ENCODE measurements around the gene CYTH2. TPM values are rescaled to one million over a fixed set of nuclear protein-coding genes. Genes with fewer than 3 reads are reported as not detected.

The CYTH2 gene
- total and polyA plus RNA-seq, 7 donors = 21.8 to 45.2 (median 36.6) TPM

DNA sequence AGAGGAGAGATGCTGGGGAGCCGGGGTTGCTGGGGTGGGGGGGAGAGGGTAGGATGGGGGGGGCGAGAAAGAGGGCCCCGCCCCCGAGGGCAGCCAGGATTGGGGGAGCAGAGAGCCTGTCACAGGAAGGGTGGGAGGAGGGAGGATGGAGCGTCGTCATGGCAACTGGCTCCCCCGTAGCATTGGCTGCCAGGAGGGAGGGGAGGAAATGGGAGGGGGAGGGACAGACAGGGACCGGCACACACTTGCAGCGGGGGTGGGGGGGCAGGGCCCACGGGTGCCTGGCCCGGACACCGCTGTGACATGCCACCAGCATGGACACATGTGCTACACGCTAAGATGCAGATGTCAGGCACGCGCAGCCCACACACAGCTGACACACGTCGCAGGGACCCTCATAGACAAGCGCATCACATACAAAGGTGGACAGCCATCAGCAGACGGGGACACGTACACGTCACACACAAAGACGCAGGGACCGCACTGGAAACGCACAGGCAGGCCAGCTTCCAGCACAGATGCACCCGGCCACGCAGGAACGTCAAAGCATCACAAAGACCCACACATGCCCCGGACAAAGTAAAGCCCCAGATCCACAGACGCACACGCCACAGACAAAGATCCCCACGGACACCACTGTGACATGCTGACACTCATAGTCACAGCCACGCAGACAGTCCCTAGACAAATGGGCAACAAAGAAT lies 42.8 kb downstream of the CYTH2 start, which contains the start of gene LMTK3:
TSS of gene LMTK3 (minus strand) at position 36 of the 704 bp plus-strand sequence. CDS start 259 bp downstream, outside the sequence.
- H3K27me3 ChIP-seq (ENCODE audit: insufficient read depth in 3 of 3, low read length in 2 of 3) = peaks cover 0 to 28% (median 4%) of the 10 kb centered on the region in 3 donors
- DNase-seq (no peak), ATAC-seq (no peak)
- no peaks in the 10 kb centered on the region for H3K36me3 ChIP-seq (ENCODE audit: insufficient read depth in 1 of 2, low read depth in 1 of 2)
- H3K4me3 ChIP-seq = peak within 1 kb of the TSS; percentile 41
- H3K9me3 ChIP-seq = no peaks in the 10 kb centered on the region
- no peaks in the 10 kb centered on the region for H3K4me1 ChIP-seq
- 6 to 8% (median 6%) methylated on average over 25 to 32 of the region's 32 CpGs for WGBS, 3 donors
- no peak within 1 kb of the TSS for H3K27ac ChIP-seq
- TF ChIP-seq CTCF (IDR thresholded peaks at IDR 0.05) = no peak
- intact Hi-C loops (cut with DNase I) = loop anchor here in 1 of 2 donors (5.0 kb wide), 2 partner anchors 55 to 70 kb away; no protein-coding TSS in a partner anchor

- intact Hi-C loops (cut with DNase I) = loop anchor here in 1 of 2 donors (5.0 kb wide), 2 partner anchors 55 to 70 kb away; no protein-coding TSS in a partner anchor
- no peak for TF ChIP-seq CTCF (IDR thresholded peaks at IDR 0.05)
- no peaks in the 10 kb centered on the region for H3K36me3 ChIP-seq (ENCODE audit: insufficient read depth in 1 of 2, low read depth in 1 of 2)
- H3K4me1 ChIP-seq = no peaks in the 10 kb centered on the region
- 46 to 48% (median 47%) methylated on average over 19 of the region's 19 CpGs for WGBS, 3 donors
- peaks cover 0 to 28% (median 4%) of the 10 kb centered on the region in 3 donors for H3K27me3 ChIP-seq (ENCODE audit: insufficient read depth in 3 of 3, low read length in 2 of 3)
- ATAC-seq = no peak
- no peak overlapping the region for H3K27ac ChIP-seq
- no peak overlapping the region for H3K4me3 ChIP-seq
- DNase-seq = no peak
- no peaks in the 10 kb centered on the region for H3K9me3 ChIP-seq
These were observed 43.5 kb downstream of the CYTH2 start for GRCh38 chr19:48512504-48513288.

DNA sequence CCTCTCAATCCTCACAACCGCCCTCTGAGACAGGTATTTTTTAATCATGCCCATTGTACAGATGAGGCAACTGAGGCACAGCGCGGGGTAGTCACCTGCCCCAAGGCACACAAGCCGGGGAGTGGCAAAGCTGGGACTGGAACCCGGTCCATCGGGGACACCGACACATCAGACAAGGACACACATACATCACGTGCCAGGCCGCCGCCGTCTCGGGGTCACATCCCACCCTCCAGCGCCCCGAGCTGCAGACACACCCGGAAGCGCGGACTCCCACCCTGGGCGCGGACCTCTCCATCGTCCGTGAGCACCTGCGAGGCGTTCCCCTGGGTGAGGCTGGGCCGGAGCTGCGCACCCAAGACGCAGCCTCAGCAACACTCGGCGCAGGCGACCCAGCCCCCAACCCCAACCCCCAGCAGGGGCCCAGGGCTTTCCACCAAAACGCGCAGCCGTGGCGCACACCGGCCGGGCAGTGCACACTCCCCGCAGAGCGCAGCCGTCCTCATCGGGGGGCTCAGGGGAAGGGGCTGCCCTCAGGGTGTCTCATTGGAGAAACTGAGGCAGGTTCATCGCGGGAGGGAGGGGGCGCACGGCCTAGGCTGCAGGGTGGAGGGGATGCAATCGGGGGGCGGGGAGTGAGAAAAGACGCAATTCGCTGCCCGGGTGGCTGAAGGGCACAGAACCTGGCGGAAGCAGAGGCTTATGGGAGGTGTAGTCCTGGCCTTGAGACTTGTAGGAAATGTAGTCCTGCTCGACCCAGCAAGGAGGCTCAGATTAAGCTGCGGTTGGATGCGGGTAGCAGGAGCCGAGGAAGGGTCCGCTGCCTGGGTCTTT lies 44.3 kb downstream of the CYTH2 start:
- ATAC-seq (peak; percentile 69 to 87 (median 78)), DNase-seq (peak in 1 of 2 donors; percentile 75)
- Histone ChIP-seq H3K9me3 (no peaks in the 10 kb centered on the region), H3K4me1 (no peaks in the 10 kb centered on the region), H3K27ac (no peak overlapping the region), H3K27me3 (ENCODE audit: insufficient read depth in 3 of 3, low read length in 2 of 3) (peaks cover 0 to 28% (median 4%) of the 10 kb centered on the region in 3 donors), H3K36me3 (ENCODE audit: insufficient read depth in 1 of 2, low read depth in 1 of 2) (no peaks in the 10 kb centered on the region), H3K4me3 (peak overlapping the region; percentile 73)
- no peak for TF ChIP-seq CTCF (IDR thresholded peaks at IDR 0.05)
- intact Hi-C loops (cut with DNase I) = loop anchor here in 1 of 2 donors (5.0 kb wide), 2 partner anchors 54 to 69 kb away; no protein-coding TSS in a partner anchor
- WGBS, 3 donors = 2 to 3% (median 2%) methylated on average over 51 to 54 of the region's 54 CpGs

- H3K4me1 ChIP-seq = no peaks in the 10 kb centered on the region
- H3K27me3 ChIP-seq (ENCODE audit: insufficient read depth in 3 of 3, low read length in 2 of 3) = peaks cover 0 to 28% (median 4%) of the 10 kb centered on the region in 3 donors
- ATAC-seq (no peak), DNase-seq (no peak)
- H3K36me3 ChIP-seq (ENCODE audit: insufficient read depth in 1 of 2, low read depth in 1 of 2) = no peaks in the 10 kb centered on the region
- no peak overlapping the region for H3K27ac ChIP-seq
- no peak for TF ChIP-seq CTCF (IDR thresholded peaks at IDR 0.05)
- intact Hi-C loops (cut with DNase I) = loop anchor here in 1 of 2 donors (5.0 kb wide), 2 partner anchors 53 to 68 kb away; no protein-coding TSS in a partner anchor
- H3K9me3 ChIP-seq = no peaks in the 10 kb centered on the region
- 33 to 49% (median 38%) methylated on average over 11 of the region's 11 CpGs for WGBS, 3 donors
- peak overlapping the region; percentile 73 for H3K4me3 ChIP-seq
These were observed 44.9 kb downstream of the CYTH2 start for GRCh38 chr19:48514123-48514458.
